ENCODE data around the gene LRMDA. TPM values are rescaled to one million over a fixed set of nuclear protein-coding genes. Genes with fewer than 3 reads are reported as not detected.

LRMDA gene
- total and polyA plus RNA-seq, 4 donors = 12.1 to 40.8 (median 21.6) TPM

DNA sequence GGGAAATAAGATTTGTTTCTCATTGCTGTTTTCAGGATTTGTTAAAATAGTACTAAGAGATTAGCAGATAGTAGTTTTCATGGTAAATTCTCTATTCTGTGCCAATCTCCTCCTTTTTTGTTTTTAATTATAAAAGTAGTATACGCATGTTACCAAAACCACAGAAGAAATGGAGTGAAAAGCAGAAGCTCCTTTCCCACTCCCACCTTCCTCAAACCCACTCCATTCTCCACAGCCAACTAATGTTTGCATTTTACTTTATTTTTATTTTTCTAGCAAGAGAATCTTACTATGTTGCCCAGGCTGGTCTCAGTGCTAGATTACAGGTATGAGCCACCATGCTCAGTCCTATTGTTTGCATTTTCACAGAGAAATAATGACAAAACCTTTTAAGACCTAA lies 4.5 kb upstream of the LRMDA start:
- Histone ChIP-seq H3K9ac (ENCODE audit: insufficient read depth in 1 of 2, low read length in 2 of 2) (no peak overlapping the region), H3K36me3 (ENCODE audit: control insufficient read depth in 4 of 4, insufficient read depth in 4 of 4, low read length in 4 of 4) (no peaks in the 10 kb centered on the region), H3K9me3 (ENCODE audit: control insufficient read depth in 4 of 4, insufficient read depth in 3 of 4, low read length in 3 of 4) (no peaks in the 10 kb centered on the region), H3K4me1 (ENCODE audit: control insufficient read depth in 5 of 5, insufficient read depth in 5 of 5, low read length in 5 of 5) (peaks cover 2 to 49% (median 14%) of the 10 kb centered on the region in 5 donors), H3K4me3 (no peak overlapping the region), H3K27ac (ENCODE audit: low read depth in 1 of 2, low read length in 1 of 2) (no peak overlapping the region), H3K27me3 (ENCODE audit: control insufficient read depth in 3 of 3, insufficient read depth in 3 of 3, low read length in 2 of 3) (no peaks in the 10 kb centered on the region)
- no peak for DNase-seq
- no peak for ATAC-seq (ENCODE audit: insufficient read depth, low FRiP score)
- 59 to 86% methylated on average over 1 of the region's 1 CpG for WGBS, 2 donors
- TF ChIP-seq, protein P1, sequence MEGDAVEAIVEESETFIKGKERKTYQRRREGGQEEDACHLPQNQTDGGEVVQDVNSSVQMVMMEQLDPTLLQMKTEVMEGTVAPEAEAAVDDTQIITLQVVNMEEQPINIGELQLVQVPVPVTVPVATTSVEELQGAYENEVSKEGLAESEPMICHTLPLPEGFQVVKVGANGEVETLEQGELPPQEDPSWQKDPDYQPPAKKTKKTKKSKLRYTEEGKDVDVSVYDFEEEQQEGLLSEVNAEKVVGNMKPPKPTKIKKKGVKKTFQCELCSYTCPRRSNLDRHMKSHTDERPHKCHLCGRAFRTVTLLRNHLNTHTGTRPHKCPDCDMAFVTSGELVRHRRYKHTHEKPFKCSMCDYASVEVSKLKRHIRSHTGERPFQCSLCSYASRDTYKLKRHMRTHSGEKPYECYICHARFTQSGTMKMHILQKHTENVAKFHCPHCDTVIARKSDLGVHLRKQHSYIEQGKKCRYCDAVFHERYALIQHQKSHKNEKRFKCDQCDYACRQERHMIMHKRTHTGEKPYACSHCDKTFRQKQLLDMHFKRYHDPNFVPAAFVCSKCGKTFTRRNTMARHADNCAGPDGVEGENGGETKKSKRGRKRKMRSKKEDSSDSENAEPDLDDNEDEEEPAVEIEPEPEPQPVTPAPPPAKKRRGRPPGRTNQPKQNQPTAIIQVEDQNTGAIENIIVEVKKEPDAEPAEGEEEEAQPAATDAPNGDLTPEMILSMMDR (IDR thresholded peaks at IDR 0.05; ENCODE audit: control extremely low read depth, extremely low read depth) = no peak

DNA sequence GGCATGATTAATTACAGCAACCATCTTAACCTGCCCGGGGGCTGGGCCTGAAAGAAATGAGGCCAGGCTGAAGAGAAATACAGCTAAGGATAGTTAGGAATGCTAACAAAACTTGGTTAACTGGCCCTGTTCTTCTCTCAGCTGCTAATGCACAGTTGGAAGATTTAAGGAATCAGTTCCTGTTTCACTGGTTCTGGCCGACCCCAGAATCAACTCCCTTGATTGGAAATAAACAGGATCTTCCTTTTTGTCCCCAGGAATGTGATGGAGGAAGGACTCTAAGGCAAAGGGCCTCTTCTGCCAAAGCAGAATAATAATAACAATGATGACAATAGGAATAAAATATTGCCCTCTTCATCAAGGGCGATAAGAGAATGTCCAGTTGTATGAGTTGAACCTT lies 3.5 kb upstream of the LRMDA start:
- TF ChIP-seq, protein P1 (IDR thresholded peaks at IDR 0.05; ENCODE audit: control extremely low read depth, extremely low read depth) = no peak
- Histone ChIP-seq H3K4me1 (ENCODE audit: control insufficient read depth in 5 of 5, insufficient read depth in 5 of 5, low read length in 5 of 5) (peaks cover 2 to 58% (median 14%) of the 10 kb centered on the region in 5 donors), H3K4me3 (no peak overlapping the region), H3K9me3 (ENCODE audit: control insufficient read depth in 4 of 4, insufficient read depth in 3 of 4, low read length in 3 of 4) (no peaks in the 10 kb centered on the region), H3K27me3 (ENCODE audit: control insufficient read depth in 3 of 3, insufficient read depth in 3 of 3, low read length in 2 of 3) (no peaks in the 10 kb centered on the region), H3K9ac (ENCODE audit: insufficient read depth in 1 of 2, low read length in 2 of 2) (peak overlapping the region in 1 of 2 donors; percentile 14), H3K36me3 (ENCODE audit: control insufficient read depth in 4 of 4, insufficient read depth in 4 of 4, low read length in 4 of 4) (no peaks in the 10 kb centered on the region), H3K27ac (ENCODE audit: low read depth in 1 of 2, low read length in 1 of 2) (peak overlapping the region in 1 of 2 donors; percentile 29)
- DNase-seq (peak in 2 of 3 donors; percentile 71 to 82), ATAC-seq (ENCODE audit: insufficient read depth, low FRiP score) (no peak)
- 45% methylated on average over 3 of the region's 3 CpGs for WGBS, 2 donors

DNA sequence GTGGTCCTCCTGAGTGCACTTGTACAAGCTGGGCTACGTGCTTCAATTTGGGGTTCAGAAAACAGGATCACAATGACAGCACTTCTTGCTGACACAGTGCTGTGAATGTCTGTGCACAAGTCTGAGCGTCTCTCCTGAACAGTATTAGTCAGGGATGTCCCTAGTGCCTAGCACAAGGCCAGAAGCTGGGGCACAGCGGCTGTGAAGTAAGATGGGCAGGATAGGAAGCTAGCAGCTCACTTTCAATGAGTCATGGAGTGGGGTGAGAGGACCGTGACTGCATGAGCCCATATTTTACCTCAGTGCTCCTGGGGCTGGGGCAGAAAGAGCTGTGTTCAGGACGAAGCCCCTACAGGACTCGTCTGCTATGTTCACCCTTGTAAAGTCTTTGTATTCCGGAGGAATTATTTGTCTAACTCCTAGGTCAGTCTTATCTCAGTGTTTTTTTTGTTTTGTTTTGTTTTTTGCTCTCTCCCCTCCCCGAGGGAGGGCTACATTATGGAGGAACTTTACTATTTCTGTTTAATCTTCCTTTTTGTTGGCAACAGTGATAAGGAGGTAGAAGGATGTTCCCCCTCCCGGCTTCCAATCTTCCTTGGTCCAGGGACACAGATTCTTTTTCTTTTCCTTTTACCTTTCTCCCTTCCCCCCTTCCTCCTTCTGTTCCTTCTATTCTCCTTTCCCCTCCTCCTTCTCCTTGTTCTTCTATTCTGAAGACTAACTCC lies 2.8 kb upstream of the LRMDA start:
- TF ChIP-seq, protein P1 (IDR thresholded peaks at IDR 0.05; ENCODE audit: control extremely low read depth, extremely low read depth) = no peak
- DNase-seq (peak in 1 of 3 donors; percentile 33), ATAC-seq (ENCODE audit: insufficient read depth, low FRiP score) (peak; percentile 38)
- Histone ChIP-seq H3K9me3 (ENCODE audit: control insufficient read depth in 4 of 4, insufficient read depth in 3 of 4, low read length in 3 of 4) (no peaks in the 10 kb centered on the region), H3K36me3 (ENCODE audit: control insufficient read depth in 4 of 4, insufficient read depth in 4 of 4, low read length in 4 of 4) (no peaks in the 10 kb centered on the region), H3K4me1 (ENCODE audit: control insufficient read depth in 5 of 5, insufficient read depth in 5 of 5, low read length in 5 of 5) (peaks cover 2 to 58% (median 14%) of the 10 kb centered on the region in 5 donors), H3K27me3 (ENCODE audit: control insufficient read depth in 3 of 3, insufficient read depth in 3 of 3, low read length in 2 of 3) (no peaks in the 10 kb centered on the region), H3K27ac (ENCODE audit: low read depth in 1 of 2, low read length in 1 of 2) (peak overlapping the region in 1 of 2 donors; percentile 45), H3K9ac (ENCODE audit: insufficient read depth in 1 of 2, low read length in 2 of 2) (peak overlapping the region in 1 of 2 donors; percentile 14), H3K4me3 (no peak overlapping the region)
- WGBS, 2 donors = 54 to 60% methylated on average over 9 of the region's 9 CpGs

Measured in lung (tissue), 12 donors.